MM.1S (cell line): ENCODE results near the gene RCVRN.

Experiments used
- EZH2 ChIP-seq: fragments of 300-600 bp; sonication (generic); optimal IDR thresholded peaks from 2 replicates; pipeline ENCODE3; 2017; ENCODE audit warnings: low read depth, mild to moderate bottlenecking, antibody characterized with exemption, low read length, mixed read lengths
- TF ChIP-seq, protein P1 (sequence below): fragments of 300-600 bp; sonication (generic); IDR thresholded peaks from 2 replicates; pipeline ENCODE4 v1.5.1; 2016; ENCODE audit warnings: antibody characterized with exemption, low read length, mixed read lengths

DNA sequence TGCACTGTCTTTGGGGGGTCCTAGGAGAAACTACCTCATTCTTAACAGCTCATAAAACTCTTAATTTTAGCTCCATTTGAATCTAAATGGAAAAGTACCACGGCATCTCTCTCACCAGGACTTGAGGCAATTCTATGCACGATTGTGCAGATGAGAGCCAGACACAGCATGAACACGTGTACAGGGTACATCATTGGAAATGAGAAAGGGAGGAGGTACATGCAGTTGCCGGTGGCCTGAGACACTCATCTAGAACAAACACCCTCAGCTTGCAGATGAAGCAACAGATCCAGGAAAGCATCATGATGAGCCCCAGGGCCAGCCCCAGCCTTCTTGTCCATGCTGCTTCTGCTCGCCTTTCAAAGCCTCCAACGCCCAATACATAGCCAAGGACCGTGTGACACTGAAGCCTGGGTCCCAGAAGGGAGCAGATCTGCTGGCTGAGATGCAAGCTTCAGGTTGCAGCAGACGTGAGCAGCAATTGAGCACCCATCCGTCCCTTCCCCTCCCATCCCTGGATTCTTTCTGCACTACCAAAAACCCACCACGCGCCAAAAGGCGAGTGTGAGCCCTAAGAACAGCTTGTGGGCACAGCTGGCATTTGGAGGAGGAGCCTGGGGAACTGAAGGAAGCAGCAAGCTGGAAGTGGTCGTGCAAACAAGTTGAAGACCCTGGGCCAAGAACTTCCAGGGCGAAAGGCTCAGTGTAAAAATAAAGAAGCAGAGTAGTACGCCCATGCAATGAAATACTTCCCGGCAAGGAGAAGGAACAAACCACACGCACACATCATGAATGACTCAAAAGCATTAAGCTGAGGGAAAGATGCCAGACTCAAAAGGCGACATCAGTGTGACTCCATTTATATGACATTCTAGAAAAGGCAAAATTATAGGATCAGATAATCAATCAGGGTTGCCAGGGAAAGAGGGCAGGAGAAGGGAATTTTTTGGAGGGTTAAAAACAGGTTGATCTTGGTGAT, 7.3 kb upstream of the RCVRN start:
- TF ChIP-seq, protein P1, sequence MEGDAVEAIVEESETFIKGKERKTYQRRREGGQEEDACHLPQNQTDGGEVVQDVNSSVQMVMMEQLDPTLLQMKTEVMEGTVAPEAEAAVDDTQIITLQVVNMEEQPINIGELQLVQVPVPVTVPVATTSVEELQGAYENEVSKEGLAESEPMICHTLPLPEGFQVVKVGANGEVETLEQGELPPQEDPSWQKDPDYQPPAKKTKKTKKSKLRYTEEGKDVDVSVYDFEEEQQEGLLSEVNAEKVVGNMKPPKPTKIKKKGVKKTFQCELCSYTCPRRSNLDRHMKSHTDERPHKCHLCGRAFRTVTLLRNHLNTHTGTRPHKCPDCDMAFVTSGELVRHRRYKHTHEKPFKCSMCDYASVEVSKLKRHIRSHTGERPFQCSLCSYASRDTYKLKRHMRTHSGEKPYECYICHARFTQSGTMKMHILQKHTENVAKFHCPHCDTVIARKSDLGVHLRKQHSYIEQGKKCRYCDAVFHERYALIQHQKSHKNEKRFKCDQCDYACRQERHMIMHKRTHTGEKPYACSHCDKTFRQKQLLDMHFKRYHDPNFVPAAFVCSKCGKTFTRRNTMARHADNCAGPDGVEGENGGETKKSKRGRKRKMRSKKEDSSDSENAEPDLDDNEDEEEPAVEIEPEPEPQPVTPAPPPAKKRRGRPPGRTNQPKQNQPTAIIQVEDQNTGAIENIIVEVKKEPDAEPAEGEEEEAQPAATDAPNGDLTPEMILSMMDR = no peak
- TF ChIP-seq EZH2 = no peak
